HK-2 (cell line): ENCODE measurements around the gene RILPL2.
"Not testable (repeated sequence)": the region's sequence is repeated elsewhere in the genome, so short reads cannot be mapped to it uniquely, and the experiment has no call there.

Experiments used
- DNase-seq: peaks from one replicate; pipeline ENCODE4 v3.0.0-alpha.2; 2018; ENCODE audit not compliant: unreplicated experiment

The RILPL2 gene

GRCh38 chr12:123404581-123404980 is 31.9 kb downstream of the RILPL2 start:
- DNase-seq, result no peak

DNA sequence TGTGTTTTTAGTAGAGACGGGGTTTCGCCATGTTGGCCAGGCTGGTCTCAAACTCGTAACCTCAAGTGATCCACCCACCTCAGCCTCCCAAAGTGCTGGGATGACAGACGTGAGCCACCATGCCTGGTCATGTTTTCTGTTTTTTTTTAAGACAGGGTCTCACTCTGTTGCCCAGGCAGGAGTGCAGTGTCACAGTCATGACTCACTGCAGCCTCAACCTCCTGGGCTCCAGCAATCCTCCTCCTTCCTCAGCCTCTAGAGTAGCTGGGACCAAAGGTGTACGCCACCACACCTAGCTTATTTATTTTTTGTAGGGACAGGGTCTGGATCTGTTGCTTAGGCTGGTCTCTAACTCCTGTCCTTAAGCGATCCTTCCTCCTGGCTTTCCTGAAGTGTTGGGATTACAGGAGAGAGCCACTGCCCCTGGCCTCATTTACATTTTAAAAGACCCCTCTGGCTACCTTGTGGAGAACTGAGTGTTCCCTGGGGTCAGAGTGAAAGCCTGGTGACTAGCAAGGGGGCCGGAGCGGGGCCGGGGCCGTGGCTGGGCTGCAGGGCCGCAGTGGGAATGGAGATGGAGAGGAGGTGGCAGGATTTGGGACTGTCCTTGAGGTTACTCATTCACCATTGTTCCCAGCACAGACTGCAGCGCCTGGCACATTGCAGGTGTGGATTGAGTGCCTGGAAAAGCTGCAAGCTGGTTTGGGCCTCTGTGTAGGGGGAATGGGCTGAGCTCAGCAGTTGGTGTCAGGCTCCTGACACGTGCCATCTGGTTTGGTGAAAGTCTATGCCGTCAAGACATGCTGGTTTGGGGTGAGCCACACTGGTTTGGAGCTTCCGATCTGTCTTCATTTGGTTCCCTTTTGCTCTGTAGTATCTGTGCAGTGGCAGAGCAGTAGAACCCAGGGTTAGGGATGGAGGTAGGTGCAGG is 34.5 kb downstream of the RILPL2 start:
- DNase-seq, result no peak

DNA sequence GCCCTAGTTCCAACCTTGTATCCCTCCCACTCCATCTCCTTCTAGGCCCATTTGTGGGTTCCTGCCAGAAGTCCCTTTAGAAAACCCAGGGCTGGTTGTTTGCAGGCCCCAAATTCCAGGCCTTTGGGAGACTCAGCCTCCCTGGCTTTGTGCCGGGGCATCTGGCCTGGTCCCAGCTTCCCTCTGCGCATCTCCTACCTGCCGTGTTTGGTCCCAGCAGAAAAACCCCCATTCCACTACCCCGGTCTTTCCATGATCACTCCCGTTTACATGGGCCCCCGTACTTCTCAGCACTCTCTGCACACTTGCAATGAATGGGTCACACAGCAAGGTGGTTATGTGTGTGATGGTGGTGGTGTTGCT is 37.2 kb downstream of the RILPL2 start:
- DNase-seq, result no peak

- no peak for DNase-seq
These were observed 37.8 kb downstream of the RILPL2 start for GRCh38 chr12:123398550-123399254.

- DNase-seq, result no peak
These were observed 38.3 kb downstream of the RILPL2 start for GRCh38 chr12:123398177-123398549.

DNA sequence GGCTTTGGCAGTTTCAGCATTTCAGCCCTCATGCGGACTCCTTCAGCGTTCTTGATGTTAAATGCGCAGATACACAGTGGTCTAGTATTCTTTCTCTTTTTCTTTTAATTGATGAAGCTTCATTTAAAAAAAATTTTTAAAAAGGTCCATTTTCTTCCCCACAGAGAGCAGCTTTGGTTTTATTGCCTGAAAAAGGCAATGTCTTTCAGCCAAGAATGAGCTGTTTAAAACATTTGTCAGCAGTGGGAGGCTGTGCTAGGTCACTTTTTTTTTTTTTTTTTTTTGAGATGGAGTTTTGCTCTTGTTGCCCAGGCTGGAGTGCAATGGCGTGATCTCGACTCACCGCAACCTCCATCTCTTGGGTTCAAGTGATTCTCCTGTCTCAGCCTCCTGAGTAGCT is 39.1 kb downstream of the RILPL2 start:
- DNase-seq, result no peak

DNA sequence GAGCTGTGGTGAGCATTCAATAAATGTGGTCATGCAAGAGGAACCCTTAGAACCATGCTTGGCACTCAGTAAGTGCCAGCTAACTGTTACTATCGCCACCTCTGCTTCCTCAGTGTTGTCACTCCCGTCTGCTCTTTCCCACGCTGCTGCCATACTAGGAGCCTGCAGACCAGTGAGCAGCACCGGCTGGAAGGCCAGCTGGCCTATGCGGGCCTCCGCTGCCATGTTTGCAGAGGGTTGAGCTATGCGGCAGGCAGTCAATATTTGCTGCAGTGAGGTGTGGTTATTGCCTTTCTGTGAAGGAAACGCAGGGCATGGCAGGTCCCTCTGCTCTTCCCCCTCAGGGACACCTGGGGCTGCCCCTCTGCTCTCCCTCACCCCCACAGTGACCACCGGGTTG is 39.5 kb downstream of the RILPL2 start:
- no peak for DNase-seq

DNA sequence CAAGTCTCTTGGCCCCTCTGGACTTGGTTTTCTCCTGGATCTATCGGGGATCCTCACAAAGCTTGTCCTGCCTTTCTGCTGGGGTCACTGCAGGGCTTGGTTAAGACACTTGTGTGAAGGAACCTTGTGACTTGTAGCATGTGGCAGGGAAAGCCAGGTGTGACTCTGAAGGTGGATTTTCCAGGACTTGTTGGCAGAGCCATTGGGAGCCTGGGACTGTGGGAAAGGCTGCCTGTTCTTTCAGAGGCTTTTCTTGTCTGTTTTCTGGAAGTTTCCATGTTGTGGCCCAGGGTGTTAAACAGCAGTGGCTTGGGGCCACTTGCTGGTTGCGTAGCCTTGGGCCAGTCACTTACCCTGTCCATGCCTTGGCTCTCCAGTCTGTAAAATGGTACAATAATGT is 39.9 kb downstream of the RILPL2 start:
- no peak for DNase-seq

DNA sequence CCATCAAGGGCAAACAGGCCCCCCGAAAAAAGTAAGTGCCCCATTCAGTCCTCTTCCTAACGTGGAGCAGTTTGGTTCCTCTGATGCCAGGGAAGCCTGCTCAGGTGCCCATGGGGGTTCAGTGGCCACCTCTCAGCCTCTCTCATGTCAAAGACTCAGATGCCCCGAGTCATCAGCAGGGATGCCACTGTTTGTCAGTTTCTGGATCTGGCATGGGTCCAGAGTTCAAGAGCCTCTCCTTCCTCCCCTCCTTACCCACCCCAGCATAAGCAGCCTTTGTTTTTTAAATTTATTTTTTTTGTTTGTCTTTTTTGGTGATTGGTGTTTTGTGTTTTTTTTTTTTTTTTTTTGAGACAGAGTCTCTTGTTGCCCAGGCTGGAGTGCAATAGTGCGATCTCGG is 41.2 kb downstream of the RILPL2 start:
- DNase-seq, result no peak

GRCh38 chr12:123393747-123394146 is 42.7 kb downstream of the RILPL2 start:
- no peak for DNase-seq

DNA sequence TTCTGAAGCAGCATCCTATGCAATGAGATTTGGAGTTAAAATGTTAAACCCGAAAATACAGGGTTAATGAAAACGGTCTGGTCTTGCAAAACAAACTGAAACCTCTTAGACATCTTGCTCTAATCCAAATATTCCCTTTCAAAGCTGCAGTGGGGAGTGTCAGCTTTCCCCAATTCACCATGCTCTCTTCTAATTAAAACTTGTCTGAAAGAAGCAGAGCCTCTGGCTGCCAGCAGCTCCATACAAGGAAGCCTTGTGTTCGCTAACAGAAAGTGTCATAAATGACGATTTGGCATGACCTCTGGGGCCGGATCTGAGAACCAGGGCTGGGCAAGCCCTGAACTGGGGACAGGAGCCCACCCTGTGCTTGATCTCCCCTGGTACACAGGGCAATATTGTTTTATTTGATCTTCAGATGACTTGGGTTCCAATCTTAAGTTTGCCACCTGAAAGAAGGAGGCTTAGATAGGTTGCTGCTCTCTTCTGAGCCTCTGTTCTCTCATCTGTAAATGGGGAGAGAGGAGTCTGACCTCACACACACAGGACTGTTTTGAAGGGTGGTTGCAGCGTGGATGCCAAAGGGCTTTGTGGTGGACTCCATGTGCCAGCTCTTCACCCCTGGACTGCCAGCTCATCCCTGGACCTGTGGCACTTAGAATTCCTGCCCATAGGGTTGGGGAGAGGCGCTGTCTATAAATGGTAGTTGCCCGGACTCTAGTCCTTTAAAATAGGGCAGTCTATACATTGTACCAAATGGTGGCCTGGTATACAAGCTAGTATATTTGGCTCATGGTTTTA is 44.7 kb downstream of the RILPL2 start:
- DNase-seq, result no peak

DNA sequence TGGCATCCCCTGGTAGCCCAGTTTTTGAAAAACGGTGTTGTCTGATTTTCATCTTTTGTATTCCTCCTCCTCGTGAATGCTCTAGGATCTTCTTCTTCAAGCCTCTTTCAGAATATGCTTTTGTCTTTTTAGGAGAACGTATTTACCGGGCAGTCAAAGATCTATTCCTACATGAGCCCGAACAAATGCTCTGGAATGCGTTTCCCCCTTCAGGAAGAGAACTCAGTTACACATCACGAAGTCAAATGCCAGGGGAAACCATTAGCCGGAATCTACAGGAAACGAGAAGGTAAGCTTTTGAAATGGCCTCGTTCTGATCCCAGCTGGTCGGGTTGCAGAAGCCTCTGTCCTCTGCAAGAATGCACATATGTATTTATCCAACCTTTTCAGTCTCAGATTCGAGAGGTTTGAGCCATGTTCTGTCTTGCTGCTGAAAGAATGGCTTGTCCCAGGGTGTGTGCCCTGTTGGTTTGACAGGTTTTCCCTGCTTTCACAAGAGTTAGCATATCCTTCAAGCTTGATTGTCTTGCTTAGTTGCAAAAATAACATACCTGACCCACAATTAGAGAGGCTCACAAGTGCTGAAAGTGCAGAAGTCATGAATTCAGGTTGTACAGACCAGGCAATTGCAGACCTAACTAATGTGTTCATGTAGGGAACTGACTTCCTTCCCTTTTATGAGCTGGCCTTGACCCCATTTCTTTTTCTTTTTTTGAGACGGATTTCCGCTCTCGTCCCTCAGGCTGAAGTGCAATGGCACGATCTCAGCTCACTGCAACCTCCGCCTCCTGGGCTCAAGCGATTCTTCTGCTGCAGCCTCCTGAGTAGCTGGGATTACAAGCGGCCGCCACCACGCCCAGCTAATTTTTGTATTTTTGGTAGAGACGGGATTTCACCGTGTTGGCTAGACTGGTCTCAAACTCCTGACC is 45.7 kb downstream of the RILPL2 start:
- no peak for DNase-seq

DNA sequence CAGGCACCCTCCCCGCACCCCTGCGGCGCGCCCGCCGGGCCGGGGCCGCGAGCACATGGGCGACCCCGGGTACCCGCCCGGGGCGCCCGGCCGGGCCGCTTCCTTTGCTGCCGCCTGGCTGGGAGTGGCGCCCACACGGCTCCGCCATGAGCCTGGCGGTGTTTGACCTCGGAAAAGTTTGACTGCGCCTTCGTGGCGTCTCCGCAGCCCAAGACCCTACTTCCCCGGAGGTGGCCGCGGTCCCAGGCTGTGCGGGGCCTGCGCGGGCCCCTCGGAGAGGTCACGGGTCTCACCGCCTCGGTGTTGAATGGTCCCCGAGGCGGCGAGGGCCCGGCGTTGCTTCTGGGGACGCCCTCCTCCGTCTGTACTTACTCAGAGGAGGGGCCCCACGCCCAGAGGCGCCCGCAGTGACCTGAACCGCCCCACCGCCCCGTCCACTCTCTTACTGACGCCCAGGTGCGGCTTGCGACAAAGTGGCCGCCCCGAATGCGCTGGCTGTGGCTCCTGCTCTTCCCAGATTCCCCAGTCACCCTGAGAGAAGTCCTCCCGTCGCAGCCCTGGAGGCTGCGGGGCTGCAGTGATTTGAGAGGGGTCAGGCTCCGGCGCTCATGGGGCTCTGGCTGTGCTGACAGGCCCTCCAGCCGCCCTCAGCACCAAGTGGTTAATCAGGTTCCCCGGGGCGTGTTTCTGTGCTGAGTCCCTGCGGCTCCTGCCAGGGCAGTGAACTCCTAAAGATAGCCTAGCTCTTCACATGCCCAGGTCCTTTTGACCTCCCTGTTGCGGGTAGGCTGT is 46.7 kb downstream of the RILPL2 start:
- DNase-seq, result no peak

- no peak for DNase-seq
These were observed 47.4 kb downstream of the RILPL2 start for GRCh38 chr12:123388951-123389559.

DNA sequence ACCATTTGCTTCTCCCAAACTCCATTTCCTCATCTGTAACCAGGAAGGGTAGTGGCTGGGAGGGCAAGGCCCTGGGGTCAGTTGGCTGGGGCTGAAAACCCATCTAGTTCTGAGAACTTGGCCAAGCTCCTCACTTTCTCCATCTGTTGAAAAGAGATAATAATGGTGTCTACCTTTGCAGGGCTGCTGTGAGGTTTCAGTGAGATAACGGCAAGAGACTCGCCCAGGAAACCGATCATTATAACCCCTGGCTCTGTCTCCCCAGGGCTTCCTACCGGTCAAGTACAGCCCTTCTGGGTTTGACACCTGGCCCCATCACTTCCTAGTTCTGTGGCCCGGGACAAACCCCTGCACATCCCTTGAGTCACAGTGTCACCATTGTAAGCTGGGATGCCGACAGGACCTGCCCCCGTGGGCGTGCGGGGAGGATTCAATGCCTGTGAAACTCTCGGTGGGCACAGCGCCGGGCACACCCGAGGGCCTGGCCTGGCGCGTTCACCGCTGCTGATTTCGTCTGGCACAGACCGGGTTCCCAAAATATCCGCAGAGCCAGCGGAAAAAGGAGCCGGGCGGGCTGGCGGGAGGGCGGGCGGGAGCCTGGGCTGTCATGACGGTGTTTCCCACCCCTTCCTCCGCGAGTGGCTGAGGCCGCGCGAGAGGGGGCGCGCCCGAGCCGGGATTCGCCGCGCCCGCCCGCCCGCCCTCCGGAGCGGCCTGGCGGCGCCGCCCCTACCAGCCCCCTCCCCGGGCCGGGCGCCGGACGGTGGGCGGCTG is 48.1 kb downstream of the RILPL2 start:
- peak; percentile 79 for DNase-seq

GRCh38 chr12:123387508-123388176 is 48.8 kb downstream of the RILPL2 start:
- DNase-seq, result no peak

DNA sequence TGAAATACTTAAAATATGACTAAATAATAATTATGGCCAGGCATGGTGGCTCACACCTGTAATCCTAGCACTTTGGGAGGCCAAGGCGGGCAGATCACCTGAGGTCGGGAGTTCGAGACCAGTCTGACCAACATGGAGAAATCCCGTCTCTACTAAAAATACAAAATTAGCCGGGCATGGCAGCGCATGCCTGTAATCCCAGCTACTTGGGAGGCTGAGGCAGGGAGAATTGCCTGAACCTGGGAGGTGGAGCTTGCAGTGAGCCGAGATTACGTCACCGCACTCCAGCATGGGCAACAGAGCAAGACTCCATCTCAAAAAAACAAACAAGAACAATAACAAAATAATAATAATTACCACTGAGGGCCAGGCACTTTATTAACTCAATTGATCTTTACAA is 50.9 kb downstream of the RILPL2 start:
- not testable (repeated sequence) for DNase-seq

DNA sequence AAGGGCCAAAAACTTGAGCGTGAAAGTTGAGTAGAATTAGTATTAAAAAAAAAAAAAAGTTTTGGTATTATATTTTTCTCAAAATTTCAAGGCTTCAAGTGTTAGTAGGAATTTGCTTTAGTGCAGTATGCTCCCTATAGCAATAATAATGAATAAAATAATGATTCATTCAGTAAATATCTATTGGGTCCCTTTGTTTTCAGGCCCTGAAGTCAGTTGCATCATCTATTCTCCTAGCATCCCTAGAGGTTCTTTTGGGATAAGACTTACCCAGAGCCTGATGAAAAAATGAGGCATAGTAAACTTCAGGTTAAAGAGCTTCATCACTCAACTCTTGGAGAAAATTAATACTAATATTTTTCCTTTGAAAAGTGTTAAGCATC is 51.5 kb downstream of the RILPL2 start:
- DNase-seq, result no peak
